Keratinocyte (primary cell): ENCODE results near the gene TSPAN1. TPM values are rescaled to one million over a fixed set of nuclear protein-coding genes. Genes with fewer than 3 reads are reported as not detected.

Experiments
- DNase-seq: peaks from one replicate; pipeline ENCODE4 v3.0.0-alpha.2; 2011; ENCODE audit warnings: low read depth, missing footprints, low spot score
- FAIRE-seq: peaks from 2 replicates; lab custom pipeline; 2011; peaks lifted over from hg19 to GRCh38; lab: Jason Lieb, UNC
- H2AFZ ChIP-seq: 2 replicates; pipeline ENCODE4 v1.6.0; 2012; ENCODE audit warnings: low read length, control low read depth, inconsistent platforms; ENCODE audit not compliant: control insufficient read depth
- H3K27ac ChIP-seq: 2 replicates; pipeline ENCODE4 v1.5.1; 2011; ENCODE audit warnings: low read length; ENCODE audit not compliant: control insufficient read depth, insufficient read depth
- H3K27me3 ChIP-seq: 3 replicates; pipeline ENCODE4 v1.6.0; 2011; ENCODE audit warnings: low read length; ENCODE audit not compliant: control insufficient read depth, insufficient read depth; ENCODE audit errors: extremely low read depth
- H3K36me3 ChIP-seq, 2 experiments: 2 replicates in 1 of 2; 3 replicates in 1 of 2; pipeline ENCODE4 v1.5.1; 2011; ENCODE audit warnings: low read length in 2 of 2, mild to moderate bottlenecking in 1 of 2; ENCODE audit not compliant: control insufficient read depth in 2 of 2, insufficient read depth in 2 of 2; ENCODE audit errors: extremely low read depth in 1 of 2
- H3K4me1 ChIP-seq: 3 replicates; pipeline ENCODE4 v1.5.1; 2011; ENCODE audit warnings: low read length; ENCODE audit not compliant: control insufficient read depth, insufficient read depth; ENCODE audit errors: extremely low read depth
- H3K4me2 ChIP-seq: 3 replicates; pipeline ENCODE4 v1.6.0; 2011; ENCODE audit warnings: low read depth, low read length; ENCODE audit not compliant: control insufficient read depth, insufficient read depth; ENCODE audit errors: extremely low read depth
- H3K4me3 ChIP-seq, 3 experiments: fragments of 200-600 bp in 1 of 3; sonication (generic) in 1 of 3; 2 replicates in 2 of 3; 3 replicates in 1 of 3; pipeline ENCODE4 v1.5.1; 2011 to 2016; ENCODE audit warnings: low read length in 3 of 3, mild to moderate bottlenecking in 3 of 3, control low read depth in 2 of 3, inconsistent platforms in 1 of 3, low read depth in 1 of 3, mixed read lengths in 1 of 3, mixed run types in 1 of 3, moderate library complexity in 1 of 3; ENCODE audit not compliant: control insufficient read depth in 2 of 3, insufficient read depth in 2 of 3; ENCODE audit errors: extremely low read depth in 1 of 3
- H3K79me2 ChIP-seq: 2 replicates; pipeline ENCODE4 v1.6.0; 2012; ENCODE audit warnings: low read length; ENCODE audit not compliant: control insufficient read depth, insufficient read depth
- H3K9ac ChIP-seq: 3 replicates; pipeline ENCODE4 v1.6.0; 2011; ENCODE audit warnings: low read length; ENCODE audit not compliant: control insufficient read depth, insufficient read depth; ENCODE audit errors: extremely low read depth
- H3K9me1 ChIP-seq: 3 replicates; pipeline ENCODE4 v1.6.0; 2011; ENCODE audit warnings: low read length; ENCODE audit not compliant: control insufficient read depth, insufficient read depth; ENCODE audit errors: extremely low read depth
- H3K9me3 ChIP-seq: 2 replicates; pipeline ENCODE4 v1.5.1; 2012; ENCODE audit warnings: low read depth, low read length; ENCODE audit not compliant: control insufficient read depth
- H4K20me1 ChIP-seq: 3 replicates; pipeline ENCODE4 v1.6.0; 2011; ENCODE audit warnings: low read length; ENCODE audit not compliant: control insufficient read depth, insufficient read depth; ENCODE audit errors: extremely low read depth
- EZH2 ChIP-seq: IDR thresholded peaks from one replicate; pipeline ENCODE4 v1.6.1; 2012; ENCODE audit warnings: inconsistent platforms, mild to moderate bottlenecking, low read length, moderate library complexity
- dilution Hi-C: fragments of 300-500 bp; cut with MboI; formaldehyde crosslinking; loops from one replicate; pipeline ENCODE4 v1.7.0; 2020; ENCODE audit warnings: low sequenced_read_pairs; ENCODE audit not compliant: extremely low pct_ligation_motif_present
- polyA minus RNA-seq, 3 experiments: library from RNA; depleted of rRNA, polyadenylated mRNA; stranded (reverse); fragments of >200 nt; gene quantifications; 1 replicate in 1 of 3; 2 replicates in 1 of 3; 3 replicates in 1 of 3; pipeline ENCODE4 v1.2.3, GENCODE V29; 2011
- polyA plus RNA-seq, 5 experiments: library from polyadenylated mRNA; depleted of rRNA in 3 of 5; stranded (reverse) in 3 of 5; stranded (forward) in 1 of 5; unstranded in 1 of 5; fragments of >200 nt; gene quantifications; 1 replicate in 1 of 5; 2 replicates in 3 of 5; 3 replicates in 1 of 5; pipeline versions ENCODE4 v1.2.1 to v1.2.3, GENCODE V29; 2011 to 2012; ENCODE audit warnings: missing spikeins in 2 of 5, low read depth in 1 of 5, low replicate concordance in 1 of 5
- TF ChIP-seq, protein P1 (sequence below), 3 experiments: IDR thresholded peaks in 1 of 3; conservative IDR thresholded peaks in 1 of 3; optimal IDR thresholded peaks in 1 of 3; 2 replicates in 2 of 3; 3 replicates in 1 of 3; pipeline versions ENCODE3 to v1.5.1; 2011; ENCODE audit warnings: low read length in 3 of 3, mild to moderate bottlenecking in 3 of 3, moderate library complexity in 2 of 3, control low read depth in 1 of 3, inconsistent platforms in 1 of 3; ENCODE audit not compliant: insufficient read depth in 2 of 3; ENCODE audit errors: extremely low read depth in 1 of 3

Gene TSPAN1, protein sequence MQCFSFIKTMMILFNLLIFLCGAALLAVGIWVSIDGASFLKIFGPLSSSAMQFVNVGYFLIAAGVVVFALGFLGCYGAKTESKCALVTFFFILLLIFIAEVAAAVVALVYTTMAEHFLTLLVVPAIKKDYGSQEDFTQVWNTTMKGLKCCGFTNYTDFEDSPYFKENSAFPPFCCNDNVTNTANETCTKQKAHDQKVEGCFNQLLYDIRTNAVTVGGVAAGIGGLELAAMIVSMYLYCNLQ
- polyA plus RNA-seq (312 to 376 TPM (median 362 TPM) in 3 replicates), polyA minus RNA-seq (327 to 474 TPM (median 467 TPM) in 3 replicates)
- polyA plus RNA-seq (2011; ENCODE audit: low read depth), result 86.1 TPM
- polyA plus RNA-seq (2011; cell fraction: cytosol; rRNA removed), result 402 and 490 TPM in 2 replicates
- 869 and 873 TPM in 2 replicates for polyA plus RNA-seq (2011; cell fraction: nucleus; rRNA removed)
- 85.3 and 177 TPM in 2 replicates for polyA plus RNA-seq (2012; ENCODE audit: low replicate concordance)
- 249 TPM for polyA minus RNA-seq (2011; cell fraction: cytosol; rRNA and poly(A)+ RNA removed)
- 322 and 407 TPM in 2 replicates for polyA minus RNA-seq (2011; cell fraction: nucleus; rRNA and poly(A)+ RNA removed)

DNA sequence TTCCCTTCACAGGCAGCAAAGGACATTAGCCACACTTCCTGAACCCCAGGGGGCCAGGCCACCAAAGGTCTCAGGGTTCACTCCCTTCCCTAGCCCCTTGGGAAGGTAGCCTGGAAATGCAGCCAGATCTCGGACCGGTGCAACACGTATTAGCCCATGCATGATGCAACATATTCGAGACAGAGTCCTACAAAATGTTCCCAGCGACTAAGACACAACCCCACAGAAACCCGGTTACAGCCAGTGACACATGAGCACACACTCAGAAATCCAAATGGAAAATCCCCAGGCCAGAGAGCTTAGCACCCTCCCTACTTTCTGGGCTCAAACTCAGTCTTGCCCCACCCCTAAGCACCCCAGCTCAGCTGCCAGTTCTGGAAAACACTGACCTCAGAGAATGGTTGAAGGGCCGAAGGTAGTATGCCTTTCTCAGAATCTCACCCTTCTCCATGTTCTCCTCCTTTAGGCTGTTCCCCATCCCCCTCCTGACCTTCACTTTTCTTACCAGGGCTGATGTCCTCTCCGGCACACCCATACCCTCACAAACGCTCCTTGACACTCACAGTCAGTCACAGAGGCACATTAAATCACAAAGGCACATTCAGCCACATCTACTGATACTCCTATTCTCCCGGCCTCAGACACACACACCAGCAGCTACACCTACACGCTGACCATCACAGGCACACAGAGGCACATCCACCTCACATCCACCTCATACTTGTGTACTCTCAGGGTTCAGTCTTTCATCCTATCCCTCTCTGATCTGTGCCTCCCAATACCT lies at the start of gene TSPAN1:
TSS of gene TSPAN1 (plus strand) at position 640 of the 784 bp plus-strand sequence. CDS start 6,021 bp downstream, outside the sequence.
- Histone ChIP-seq H2AFZ (no peak within 1 kb of the TSS), H3K27me3 (no peaks in the 10 kb centered on the region), H4K20me1 (no peaks in the 10 kb centered on the region), H3K9me3 (no peaks in the 10 kb centered on the region), H3K36me3 (no peaks in the 10 kb centered on the region), H3K4me1 (peaks cover 26% of the 10 kb centered on the region), H3K4me2 (peak within 1 kb of the TSS; percentile 25), H3K9me1 (no peaks in the 10 kb centered on the region), H3K9ac (no peak within 1 kb of the TSS), H3K4me3 (no peak within 1 kb of the TSS), H3K27ac (no peak within 1 kb of the TSS), H3K79me2 (no peaks in the 10 kb centered on the region)
- FAIRE-seq (no peak), DNase-seq (no peak)
- TF ChIP-seq, protein P1, sequence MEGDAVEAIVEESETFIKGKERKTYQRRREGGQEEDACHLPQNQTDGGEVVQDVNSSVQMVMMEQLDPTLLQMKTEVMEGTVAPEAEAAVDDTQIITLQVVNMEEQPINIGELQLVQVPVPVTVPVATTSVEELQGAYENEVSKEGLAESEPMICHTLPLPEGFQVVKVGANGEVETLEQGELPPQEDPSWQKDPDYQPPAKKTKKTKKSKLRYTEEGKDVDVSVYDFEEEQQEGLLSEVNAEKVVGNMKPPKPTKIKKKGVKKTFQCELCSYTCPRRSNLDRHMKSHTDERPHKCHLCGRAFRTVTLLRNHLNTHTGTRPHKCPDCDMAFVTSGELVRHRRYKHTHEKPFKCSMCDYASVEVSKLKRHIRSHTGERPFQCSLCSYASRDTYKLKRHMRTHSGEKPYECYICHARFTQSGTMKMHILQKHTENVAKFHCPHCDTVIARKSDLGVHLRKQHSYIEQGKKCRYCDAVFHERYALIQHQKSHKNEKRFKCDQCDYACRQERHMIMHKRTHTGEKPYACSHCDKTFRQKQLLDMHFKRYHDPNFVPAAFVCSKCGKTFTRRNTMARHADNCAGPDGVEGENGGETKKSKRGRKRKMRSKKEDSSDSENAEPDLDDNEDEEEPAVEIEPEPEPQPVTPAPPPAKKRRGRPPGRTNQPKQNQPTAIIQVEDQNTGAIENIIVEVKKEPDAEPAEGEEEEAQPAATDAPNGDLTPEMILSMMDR (optimal IDR thresholded peaks at IDR 0.05 in 1 of 3, IDR thresholded peaks at IDR 0.05 in 1 of 3, conservative IDR thresholded peaks at IDR 0.05 in 1 of 3; ENCODE audit: extremely low read depth in 1 of 3, insufficient read depth in 2 of 3, low read length in 3 of 3), result no peak
- no peak for TF ChIP-seq EZH2
- dilution Hi-C loops, result loop anchor here (25.0 kb wide), 1 partner anchor 137 kb away; no protein-coding TSS in a partner anchor

DNA sequence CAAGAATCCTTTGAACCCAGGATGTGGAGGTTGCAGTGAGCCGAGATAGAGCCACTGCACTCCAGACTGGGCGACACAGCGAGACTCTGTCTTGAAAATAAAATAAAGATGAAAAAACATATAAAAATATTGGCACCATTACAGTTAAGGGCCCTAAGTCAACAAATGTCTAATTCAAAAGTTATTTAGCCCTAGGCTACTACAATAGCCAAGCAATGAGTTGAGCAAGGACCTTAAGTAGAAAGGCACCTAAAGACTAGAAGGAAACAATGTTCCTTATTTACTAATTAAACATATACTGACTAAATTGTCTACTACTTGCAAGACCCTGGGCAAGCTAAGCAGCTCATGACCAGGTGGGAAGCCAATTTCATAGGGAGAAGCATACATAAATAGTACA lies 46.5 kb upstream of the TSPAN1 start:
- no peak overlapping the region for H3K9ac ChIP-seq
- H3K9me1 ChIP-seq, result no peaks in the 10 kb centered on the region
- DNase-seq (no peak), FAIRE-seq (no peak)
- no peak overlapping the region for H2AFZ ChIP-seq
- H3K27ac ChIP-seq, result no peak overlapping the region
- no peaks in the 10 kb centered on the region for H3K36me3 ChIP-seq
- H3K4me2 ChIP-seq, result peak overlapping the region; percentile 43
- dilution Hi-C loops, result no loop called here
- peaks cover 5% of the 10 kb centered on the region for H3K27me3 ChIP-seq
- no peaks in the 10 kb centered on the region for H3K9me3 ChIP-seq
- H3K79me2 ChIP-seq, result no peaks in the 10 kb centered on the region
- TF ChIP-seq, protein P1 (optimal IDR thresholded peaks at IDR 0.05 in 1 of 3, IDR thresholded peaks at IDR 0.05 in 1 of 3, conservative IDR thresholded peaks at IDR 0.05 in 1 of 3; ENCODE audit: extremely low read depth in 1 of 3, insufficient read depth in 2 of 3, low read length in 3 of 3), result no peak
- no peak for TF ChIP-seq EZH2
- peaks cover 5% of the 10 kb centered on the region for H3K4me1 ChIP-seq
- H4K20me1 ChIP-seq, result no peaks in the 10 kb centered on the region
- no peak overlapping the region for H3K4me3 ChIP-seq
